IPS DF 4.7 (cell line): ENCODE data around the gene CIZ1.

Experiments used
- DNase-seq: peaks from one replicate; pipeline ENCODE4 v3.0.0-alpha.2; 2013; ENCODE audit warnings: low spot score; ENCODE audit errors: extremely low read depth

The CIZ1 gene

DNA sequence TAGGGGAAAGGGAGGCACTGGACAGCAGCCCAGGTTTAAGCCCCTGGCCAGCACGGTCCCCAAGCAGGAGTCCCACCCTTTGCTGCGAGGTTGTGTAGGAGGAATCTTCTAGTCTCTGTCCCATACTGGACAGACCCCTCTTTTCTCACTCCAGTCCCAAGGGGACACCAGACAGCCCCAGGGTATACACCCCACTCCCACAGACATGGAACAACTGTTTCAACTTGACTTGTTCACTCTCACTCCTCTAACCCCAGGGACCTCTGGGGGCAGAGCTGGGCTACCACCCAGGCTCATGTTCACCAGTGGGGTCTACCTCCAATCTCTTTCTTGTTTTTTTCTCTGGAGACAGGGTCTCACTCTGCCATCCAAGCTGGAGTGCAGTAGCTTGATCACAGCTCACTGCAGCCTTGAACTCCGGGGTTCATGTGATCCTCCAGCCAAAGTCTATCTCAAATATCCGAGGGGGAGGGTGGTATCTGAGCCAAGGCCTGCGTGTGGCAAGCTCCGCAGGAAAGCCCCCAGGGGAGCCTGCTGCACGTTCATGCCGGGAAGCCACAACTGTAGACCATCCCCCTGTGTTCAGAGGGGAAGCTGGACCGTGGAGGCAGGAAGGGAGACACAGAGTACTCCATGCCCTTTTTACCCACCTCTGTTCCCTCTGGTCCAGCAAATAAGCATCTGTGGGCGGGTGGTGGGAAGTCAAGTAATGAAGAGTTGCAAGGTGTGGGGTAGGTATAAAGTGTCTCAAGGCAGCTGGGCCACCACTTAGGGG, 65.6 kb downstream of the CIZ1 start:
- no peak for DNase-seq

DNA sequence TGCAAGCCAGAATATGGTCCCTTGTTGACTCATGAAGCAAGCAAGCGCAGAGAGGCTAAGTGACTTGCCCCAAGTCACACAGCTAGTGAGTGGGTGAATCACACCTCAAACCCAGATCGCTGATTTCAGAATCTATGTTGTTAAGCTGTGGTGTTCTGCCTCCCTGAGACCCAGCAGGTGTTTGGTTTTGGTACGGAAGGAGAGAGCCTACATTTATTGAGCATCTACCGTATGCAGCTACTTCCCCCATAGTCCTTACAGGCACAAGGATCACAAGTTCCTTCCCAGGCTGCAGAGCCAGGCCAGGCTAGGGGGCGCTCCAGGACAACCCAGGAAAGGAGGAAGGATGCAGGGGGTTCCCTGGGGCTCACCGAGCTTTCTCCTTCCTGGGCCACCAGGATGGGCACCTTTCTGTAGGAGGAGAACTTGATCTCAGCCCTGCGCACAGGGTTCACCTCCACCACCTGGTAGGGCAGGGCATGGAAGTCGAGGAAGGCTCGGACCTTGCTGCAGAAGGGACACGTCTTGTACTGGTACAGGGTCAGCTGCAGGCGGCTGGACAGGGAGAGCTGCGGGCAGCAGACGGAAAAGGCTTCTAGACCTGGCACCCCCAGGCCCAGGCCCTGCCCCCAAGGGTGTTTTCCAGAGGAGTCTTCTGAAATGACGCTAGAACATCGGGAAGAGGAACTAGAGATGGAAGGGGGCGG, 66.3 kb downstream of the CIZ1 start:
- DNase-seq, result no peak

DNA sequence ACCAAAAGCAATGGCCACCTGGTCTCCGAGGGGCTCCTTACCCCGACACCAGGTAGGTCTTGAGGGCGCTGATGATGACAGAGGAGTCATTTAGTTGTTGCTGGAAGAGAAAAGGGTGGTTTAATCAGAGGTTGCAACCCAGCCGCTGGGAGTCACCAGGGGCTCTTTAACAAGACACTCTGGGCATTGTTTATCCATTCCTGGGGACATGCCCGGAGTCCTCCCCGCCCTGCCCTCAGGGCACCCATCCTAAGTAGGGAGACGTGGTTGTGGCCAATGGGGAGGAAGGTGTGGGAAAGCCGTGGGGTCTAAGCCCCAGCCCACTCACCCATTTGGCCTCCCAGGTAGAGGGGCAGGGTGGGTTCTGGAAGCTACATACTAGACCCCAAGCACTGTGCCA, 66.9 kb downstream of the CIZ1 start:
- DNase-seq, result no peak

DNA sequence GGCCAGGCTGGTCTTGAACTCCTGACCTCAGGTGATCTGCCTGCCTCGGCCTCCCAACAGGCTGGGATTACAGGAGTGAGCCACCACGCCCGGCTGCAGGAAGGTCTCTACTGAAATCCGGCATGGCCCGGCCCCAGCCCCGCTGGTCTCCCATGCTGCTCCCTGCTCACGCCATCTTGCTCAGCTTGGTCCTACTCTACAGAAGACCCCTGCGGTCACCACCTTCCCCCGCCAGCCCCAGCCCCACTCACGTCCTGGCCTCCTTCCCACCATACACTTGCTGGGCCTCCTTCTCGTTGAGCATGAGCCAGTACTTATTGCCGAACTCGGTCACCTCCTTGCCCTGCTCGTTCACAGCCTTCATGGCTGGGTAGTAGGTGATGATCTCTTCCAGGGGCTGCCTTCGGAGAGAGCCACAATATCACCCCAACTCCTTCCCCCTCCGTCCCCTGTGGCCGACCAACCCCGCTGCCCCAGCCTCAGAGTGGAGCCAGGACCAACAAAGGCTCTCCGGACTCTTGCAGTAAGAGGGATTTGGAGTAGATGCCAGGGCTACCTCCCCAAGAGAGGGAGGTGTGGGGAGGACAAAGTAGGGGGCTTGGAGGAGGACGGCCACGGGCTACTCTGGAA, 67.8 kb downstream of the CIZ1 start:
- DNase-seq, result no peak

DNA sequence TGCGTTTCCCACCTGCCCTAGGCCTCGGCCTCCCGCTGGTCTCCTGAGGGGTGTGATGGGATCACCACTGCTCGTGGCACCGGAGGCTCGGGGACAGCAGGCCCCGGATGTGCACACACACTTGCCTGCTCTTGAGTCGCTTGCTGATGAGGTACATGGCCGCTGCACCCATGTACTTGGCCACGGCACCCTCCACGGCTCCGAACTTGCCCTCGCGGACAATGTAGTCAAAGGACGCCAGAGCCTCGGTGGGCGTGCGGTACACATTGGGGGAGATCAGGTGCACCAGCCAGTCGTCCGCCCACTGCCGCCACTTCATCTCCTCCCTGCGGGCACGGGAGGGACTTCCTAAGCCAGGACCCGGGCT, 68.6 kb downstream of the CIZ1 start:
- DNase-seq, result no peak

DNA sequence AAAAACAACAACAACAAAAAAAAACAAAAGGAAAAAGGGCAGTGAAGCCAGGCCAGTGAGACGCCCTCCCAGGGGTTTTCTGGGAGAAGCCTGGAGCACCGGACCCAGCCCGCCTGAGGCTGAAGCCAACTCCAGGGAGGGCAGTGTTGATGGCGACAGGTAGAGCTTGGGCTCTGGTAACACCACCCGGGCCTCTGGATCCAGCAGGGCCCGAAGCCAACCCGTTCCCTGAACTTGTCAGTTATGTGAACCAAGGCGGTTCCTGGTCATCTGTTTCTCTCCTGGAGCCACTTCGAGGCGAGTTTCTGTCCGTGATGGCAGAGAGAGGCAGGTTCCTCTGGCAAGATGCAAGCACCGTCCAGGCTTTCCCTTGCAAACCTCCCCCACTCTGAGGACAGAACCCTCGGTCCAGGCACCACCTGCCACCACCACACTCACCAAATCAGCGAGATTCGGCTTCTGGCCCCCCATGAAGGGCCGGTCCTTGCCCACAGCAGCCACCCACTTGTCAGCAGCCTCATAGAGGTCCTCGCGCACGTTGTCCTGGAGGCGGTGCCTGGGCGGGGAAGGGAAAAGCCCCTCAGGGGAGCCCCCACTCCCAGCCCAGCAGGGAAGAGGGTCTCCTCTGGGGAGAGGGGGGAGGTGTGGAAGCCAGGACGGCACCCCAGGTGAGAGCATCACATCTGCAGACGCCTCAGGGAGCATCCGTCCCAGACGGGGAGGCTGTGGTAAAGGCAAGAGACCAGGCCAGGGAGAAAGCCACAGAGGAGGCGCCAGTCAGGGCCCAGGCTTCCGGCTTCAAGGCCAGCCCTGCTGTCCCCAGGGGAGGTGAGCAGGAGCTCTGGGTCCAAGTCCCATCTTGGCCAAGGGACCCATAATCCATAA, 69.2 kb downstream of the CIZ1 start:
- no peak for DNase-seq

DNA sequence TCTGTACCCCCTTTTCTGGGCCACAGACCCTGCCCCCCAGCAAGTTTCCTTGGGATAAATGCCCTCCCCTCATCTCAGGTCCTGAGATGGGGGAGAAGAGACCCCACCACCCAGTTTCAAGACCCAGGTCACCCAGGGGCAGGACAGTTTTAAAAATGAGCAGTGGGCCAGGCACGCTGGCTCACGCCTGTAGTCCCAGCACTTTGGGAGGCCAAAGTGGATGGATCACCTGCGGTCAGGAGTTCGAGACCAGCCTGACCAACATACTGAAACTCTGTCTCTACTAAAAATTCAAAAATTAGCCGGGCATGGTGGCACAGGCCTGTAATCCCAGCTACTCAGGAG, 69.9 kb downstream of the CIZ1 start:
- no peak for DNase-seq

DNA sequence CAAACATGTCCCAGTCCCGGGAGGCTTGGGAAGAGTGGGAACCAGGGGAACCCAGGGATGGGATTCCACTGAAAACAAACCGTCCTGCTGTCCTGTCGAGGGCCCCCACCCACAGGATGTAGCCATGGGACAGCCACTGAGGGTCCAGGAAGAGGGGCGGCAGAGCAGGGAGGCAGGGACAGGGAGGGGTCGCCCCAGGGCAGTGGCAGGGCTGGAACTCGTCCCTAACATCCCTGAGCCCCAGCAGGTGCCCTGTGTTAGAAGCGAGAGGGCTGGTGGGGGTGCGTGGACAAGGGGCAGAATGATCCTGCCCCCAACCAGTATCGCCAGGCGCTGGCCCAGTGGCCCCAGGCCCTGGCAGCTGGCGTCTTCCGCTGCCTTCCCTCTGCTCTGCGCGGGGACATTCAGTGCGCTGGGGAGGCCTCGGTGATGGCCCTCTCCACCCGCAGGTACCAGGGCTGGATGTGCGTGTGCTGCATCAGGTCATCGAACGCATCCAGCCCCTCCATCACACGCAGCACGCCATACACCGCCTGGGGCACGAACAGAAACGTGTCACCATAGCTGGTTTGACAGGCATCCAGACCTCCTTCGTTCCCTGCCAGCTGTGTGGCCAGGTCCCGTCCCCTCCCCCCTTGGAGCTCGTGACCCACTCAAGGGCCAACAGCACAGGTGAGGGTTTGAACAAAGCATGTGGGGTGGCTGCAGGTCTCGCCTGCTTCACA, 70.5 kb downstream of the CIZ1 start:
- no peak for DNase-seq

DNA sequence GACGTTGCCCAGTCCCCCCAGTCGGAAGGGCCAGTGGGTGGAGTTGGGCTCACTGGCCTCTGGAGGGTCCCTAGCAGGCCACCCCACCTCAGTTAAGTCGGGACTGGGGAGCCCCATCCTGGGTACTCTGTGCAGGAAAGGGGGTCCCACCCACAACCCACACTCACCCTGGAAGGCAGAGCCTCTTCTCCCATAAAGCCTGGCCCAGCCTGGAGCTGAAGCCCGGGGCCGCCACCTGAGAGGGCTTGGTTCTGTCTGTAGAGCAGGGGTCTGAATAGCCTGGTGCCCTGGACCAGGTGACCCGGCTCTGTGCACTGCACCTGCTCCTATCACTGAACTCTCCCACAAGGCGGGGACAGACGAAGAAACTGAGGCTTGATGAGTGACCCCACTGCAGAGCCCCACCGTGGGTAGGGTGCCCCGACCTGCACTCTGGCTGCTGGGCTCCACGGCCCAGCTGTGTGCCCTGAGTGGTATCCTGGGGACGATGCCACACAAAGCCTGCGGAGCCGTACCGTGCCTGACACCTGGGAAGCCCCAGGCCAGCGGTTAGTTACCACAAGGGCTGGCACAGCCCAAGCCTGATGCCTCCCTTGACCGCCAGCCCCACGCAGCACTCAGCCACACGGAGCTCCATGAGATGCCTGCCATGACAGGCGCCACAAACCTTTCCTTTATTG, 71.2 kb downstream of the CIZ1 start:
- DNase-seq, result no peak

DNA sequence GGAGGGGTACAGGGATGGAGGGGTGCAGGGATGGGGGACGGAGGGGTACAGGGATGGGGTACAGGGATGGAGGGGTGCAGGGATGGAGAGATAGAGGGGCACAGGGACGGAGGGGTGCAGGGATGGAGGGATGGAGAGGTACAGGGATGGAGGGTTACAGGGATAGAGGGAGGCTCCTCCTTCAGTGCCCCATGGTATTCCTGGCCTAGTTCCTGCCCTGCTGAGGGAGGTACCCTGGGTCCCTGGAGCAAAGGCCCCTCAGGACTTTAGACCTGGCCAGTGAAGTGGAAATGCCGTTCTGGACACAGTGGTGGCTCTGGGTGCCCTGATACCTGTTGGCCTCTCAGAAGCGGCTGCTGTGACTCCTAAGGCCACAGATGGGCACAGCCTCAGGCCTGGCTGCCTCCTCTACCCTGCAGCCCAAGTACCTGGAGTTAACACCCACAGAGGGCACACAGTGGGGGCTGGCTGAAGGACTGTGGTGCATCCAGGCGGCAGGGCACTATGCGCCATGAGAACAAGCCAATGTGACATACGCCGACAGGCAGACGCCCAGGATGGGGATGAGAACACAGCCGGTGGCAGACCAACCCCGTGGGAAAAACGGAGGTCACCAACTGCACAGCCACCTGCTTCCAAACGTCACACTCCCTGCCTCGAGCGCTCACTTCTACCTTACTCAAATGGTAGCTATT, 72.3 kb downstream of the CIZ1 start:
- DNase-seq, result no peak

DNA sequence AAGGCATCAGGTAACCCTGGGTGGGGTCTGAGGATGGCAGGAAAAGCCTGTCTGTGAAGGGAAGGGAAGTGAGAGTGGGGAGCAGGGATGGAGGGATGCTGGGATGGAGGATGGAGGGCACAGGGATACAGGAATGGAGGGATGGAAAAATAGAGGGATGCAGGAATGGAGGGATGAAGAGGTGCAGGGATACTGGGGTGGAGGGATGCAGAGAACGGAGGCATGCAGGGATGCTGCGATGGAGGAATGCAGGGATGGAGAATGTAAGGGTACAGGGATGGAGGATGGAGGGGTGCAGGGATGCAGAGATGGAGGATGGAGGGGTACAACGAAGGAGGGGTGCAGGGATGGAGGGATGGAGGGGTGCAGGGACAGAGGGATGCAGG, 72.9 kb downstream of the CIZ1 start:
- DNase-seq, result no peak

DNA sequence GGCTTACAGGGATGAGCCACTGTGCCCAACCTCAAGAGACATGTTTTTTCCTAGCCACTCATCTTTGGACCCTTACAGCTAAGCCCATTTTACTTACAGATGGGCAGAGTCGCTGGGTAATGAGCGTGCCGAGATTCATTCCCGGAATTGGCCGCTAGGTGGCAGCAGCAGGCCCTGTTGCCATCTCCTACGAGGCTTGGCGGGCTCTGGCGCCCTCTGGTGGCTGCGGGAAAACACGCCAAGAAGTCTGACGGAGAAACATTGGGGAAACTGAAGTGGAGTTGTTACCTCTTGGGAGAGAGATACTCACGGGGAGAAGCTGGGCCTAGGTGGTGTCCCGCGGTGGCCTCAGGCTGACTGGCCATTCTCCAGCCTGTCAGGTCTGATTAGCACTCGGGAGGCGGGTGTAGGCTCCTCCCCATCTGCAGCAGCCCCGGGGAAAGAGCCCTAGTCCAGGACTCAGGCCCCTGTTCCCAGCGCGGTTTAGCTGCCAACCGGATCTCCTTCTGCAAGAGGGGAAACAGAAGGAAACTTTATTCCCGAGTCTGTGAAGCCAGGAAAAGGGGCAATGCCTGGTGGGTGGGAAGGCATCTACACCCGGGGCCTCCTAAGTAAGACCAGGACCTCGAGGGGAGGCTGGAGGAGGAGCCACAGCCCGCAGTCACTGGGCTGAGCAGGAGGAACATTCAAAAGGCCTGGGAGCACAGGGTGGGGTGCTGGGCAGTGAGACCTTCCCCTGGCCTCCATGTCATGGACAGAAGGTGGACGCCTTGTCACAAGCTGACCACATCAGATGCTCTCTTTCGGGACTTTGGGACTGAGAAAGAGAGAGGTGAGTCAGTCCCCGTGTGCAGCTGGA, 73.5 kb downstream of the CIZ1 start:
- DNase-seq, result no peak

DNA sequence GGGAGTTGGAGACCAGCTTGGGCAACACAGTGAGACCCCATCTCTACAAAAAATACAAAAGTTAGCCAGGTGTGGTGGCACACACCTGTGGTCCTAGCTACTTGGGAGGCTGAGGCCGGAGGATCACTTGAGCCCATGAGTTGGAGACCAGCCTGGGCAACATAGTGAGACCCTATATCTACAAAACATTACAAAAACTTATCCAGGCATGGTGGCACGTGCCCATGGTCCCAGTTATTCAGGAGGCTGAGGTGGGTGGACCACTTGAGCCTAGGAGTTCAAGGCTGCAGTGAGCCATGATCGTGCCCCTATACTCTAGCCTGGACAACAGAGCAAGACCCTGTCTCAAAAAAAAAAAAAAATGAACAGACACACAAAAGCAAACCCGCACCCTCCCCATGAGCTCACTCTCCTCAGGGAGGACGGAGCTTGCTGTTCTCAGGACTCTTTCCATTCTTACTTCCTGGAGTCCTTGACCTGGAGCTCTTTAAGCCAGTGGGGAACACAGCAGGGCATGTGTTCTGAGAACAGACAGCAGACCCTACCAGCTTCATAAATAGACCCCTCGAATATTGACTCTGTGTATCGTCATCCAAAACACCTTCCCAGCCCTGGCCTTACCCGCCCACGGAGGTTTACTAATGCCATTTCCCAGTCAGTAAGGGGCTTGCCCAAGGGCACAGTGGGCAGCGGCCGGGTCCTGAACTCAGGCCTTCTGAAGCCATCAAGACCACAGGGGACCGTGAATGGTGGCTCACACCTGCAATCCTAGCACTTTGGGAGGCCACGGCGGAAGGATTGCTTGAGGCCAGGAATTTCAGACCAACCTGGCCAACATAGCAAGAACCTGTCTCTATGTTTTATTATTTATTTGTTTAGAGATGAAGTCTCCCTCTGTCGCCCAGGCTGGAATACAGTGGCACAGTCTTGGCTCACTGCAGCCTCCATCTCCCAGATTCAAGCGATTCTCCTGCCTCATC, 75.0 kb downstream of the CIZ1 start:
- DNase-seq, result no peak
